Vagina (tissue), 2 donors: ENCODE results near the gene LHFPL2.

Source experiments
- CTCF ChIP-seq, 3 experiments: fragments of 450-650 bp in 2 of 3; fragments of 200-600 bp in 1 of 3; sonication (generic) in 1 of 3; IDR thresholded peaks; one replicate each; pipeline ENCODE4 v1.5.1; 2017 to 2019; ENCODE audit warnings: antibody characterized with exemption in 3 of 3, mild to moderate bottlenecking in 2 of 3, moderate library complexity in 2 of 3
- POLR2A ChIP-seq, 2 donors: fragments of 450-650 bp; IDR thresholded peaks; one replicate each; pipeline ENCODE4 v1.6.1; 2017; ENCODE audit warnings: antibody characterized with exemption in 2 of 2, mild to moderate bottlenecking in 2 of 2, moderate library complexity in 2 of 2

- TF ChIP-seq CTCF (IDR thresholded peaks at IDR 0.05): no peak
- TF ChIP-seq POLR2A (IDR thresholded peaks at IDR 0.05): no peak
Observed at GRCh38 chr5:78603636-78604175, 44.9 kb downstream of the LHFPL2 start.
